GM12878 (cell line): ENCODE results near the gene RHBDF2. TPM values are rescaled to one million over a fixed set of nuclear protein-coding genes. Genes with fewer than 3 reads are reported as not detected.

Experiments
- CHD2 ChIP-seq: IDR thresholded peaks from 2 replicates; pipeline ENCODE4 v1.6.1; 2011; ENCODE audit warnings: low read depth, low read length, improper control_type of control experiment, borderline replicate concordance
- E2F4 ChIP-seq: IDR thresholded peaks from 2 replicates; pipeline ENCODE4 v1.6.1; 2012; ENCODE audit warnings: low read depth, low read length, improper control_type of control experiment
- HDAC2 ChIP-seq: fragments of 200-600 bp; sonication (generic); IDR thresholded peaks from 2 replicates; pipeline ENCODE4 v1.6.1; 2017
- IKZF1 ChIP-seq: fragments of 450-650 bp; conservative IDR thresholded peaks from 2 replicates; pipeline ENCODE4 v1.6.1; 2017; ENCODE audit warnings: antibody characterized with exemption, mild to moderate bottlenecking
- MYC ChIP-seq: IDR thresholded peaks from 2 replicates; pipeline ENCODE4 v1.6.1; 2011; ENCODE audit warnings: mild to moderate bottlenecking, low read length, moderate library complexity, inconsistent platforms; ENCODE audit not compliant: insufficient read depth, insufficient replicate concordance, insufficient read length, severe bottlenecking
- NR2F1 ChIP-seq: fragments of 450-650 bp; conservative IDR thresholded peaks from 2 replicates; pipeline ENCODE4 v1.6.1; 2017; ENCODE audit warnings: mild to moderate bottlenecking
- NRF1 ChIP-seq: conservative IDR thresholded peaks from 2 replicates; pipeline ENCODE4 v1.6.1; 2011; ENCODE audit warnings: mild to moderate bottlenecking, low read depth, low read length, improper control_type of control experiment
- RELA ChIP-seq: fragments of 450-650 bp; IDR thresholded peaks from 2 replicates; pipeline ENCODE4 v1.8.0; 2014; ENCODE audit warnings: borderline replicate concordance; ENCODE audit not compliant: partially characterized antibody
- SMARCA5 ChIP-seq: fragments of 450-650 bp; IDR thresholded peaks from 2 replicates; pipeline ENCODE4 v1.6.1; 2017; ENCODE audit warnings: mild to moderate bottlenecking
- ZNF592 ChIP-seq: fragments of 450-650 bp; IDR thresholded peaks from 2 replicates; pipeline ENCODE4 v1.6.1; 2017; ENCODE audit warnings: mild to moderate bottlenecking, moderate library complexity
- polyA plus RNA-seq, 11 experiments: library from polyadenylated mRNA; depleted of rRNA in 4 of 11; unstranded in 6 of 11; stranded (reverse) in 5 of 11; fragments of >200 nt; fragmentation: Nextera tagmentation in 4 of 11; fragmentation: Illumina TruSeq in 1 of 11; extraction: Ambion mirVana in 4 of 11; extraction: Trizol in 1 of 11; gene quantifications; 1 replicate in 1 of 11; 2 replicates in 10 of 11; pipeline versions ENCODE4 v1.2.1 to v1.2.3, GENCODE V29; 2011 to 2016; ENCODE audit warnings: inconsistent platforms in 2 of 11, missing spikeins in 2 of 11, low read depth in 1 of 11
- total RNA-seq, 4 experiments: library from RNA; depleted of rRNA in 3 of 4; stranded (reverse); fragments of >200 nt in 3 of 4; fragmentation: Illumina TruSeq in 1 of 4; extraction: Trizol in 1 of 4; gene quantifications; 2 replicates each; pipeline versions ENCODE4 v1.2.1 to v1.2.3, GENCODE V29; 2013 to 2021
- TF ChIP-seq, protein P1 (sequence below): fragments of 450-650 bp; IDR thresholded peaks from 2 replicates; pipeline ENCODE4 v1.6.1; 2018; ENCODE audit warnings: mild to moderate bottlenecking, low read depth, moderate library complexity; ENCODE audit not compliant: partially characterized antibody
- TF ChIP-seq, protein P2 (sequence below), 3 experiments: IDR thresholded peaks in 2 of 3; conservative IDR thresholded peaks in 1 of 3; 2 replicates each; pipeline ENCODE4 v1.5.1; 2011; ENCODE audit warnings: low read depth in 3 of 3, low read length in 3 of 3, mild to moderate bottlenecking in 3 of 3, control low read depth in 2 of 3, moderate library complexity in 2 of 3, inconsistent platforms in 1 of 3, mixed read lengths in 1 of 3; ENCODE audit not compliant: control insufficient read depth in 2 of 3, insufficient read depth in 1 of 3; ENCODE audit errors: extremely low read depth in 1 of 3
- TF ChIP-seq, protein P3 (sequence below): IDR thresholded peaks from 2 replicates; pipeline ENCODE4 v1.6.1; 2012; ENCODE audit warnings: mild to moderate bottlenecking, low read depth, low read length

RHBDF2 gene
- total and polyA plus RNA-seq, 10 of the 15 experiments (the other 5 are each of a cell fraction or from before 2014, with no cell fraction given), result 0.97 to 43.0 (median 18.7) TPM

- TF ChIP-seq, protein P1, sequence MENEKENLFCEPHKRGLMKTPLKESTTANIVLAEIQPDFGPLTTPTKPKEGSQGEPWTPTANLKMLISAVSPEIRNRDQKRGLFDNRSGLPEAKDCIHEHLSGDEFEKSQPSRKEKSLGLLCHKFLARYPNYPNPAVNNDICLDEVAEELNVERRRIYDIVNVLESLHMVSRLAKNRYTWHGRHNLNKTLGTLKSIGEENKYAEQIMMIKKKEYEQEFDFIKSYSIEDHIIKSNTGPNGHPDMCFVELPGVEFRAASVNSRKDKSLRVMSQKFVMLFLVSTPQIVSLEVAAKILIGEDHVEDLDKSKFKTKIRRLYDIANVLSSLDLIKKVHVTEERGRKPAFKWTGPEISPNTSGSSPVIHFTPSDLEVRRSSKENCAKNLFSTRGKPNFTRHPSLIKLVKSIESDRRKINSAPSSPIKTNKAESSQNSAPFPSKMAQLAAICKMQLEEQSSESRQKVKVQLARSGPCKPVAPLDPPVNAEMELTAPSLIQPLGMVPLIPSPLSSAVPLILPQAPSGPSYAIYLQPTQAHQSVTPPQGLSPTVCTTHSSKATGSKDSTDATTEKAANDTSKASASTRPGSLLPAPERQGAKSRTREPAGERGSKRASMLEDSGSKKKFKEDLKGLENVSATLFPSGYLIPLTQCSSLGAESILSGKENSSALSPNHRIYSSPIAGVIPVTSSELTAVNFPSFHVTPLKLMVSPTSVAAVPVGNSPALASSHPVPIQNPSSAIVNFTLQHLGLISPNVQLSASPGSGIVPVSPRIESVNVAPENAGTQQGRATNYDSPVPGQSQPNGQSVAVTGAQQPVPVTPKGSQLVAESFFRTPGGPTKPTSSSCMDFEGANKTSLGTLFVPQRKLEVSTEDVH, result no peak
- TF ChIP-seq ZNF592, result peak; percentile 75; the same call in 1 of the 2 replicates
- TF ChIP-seq, protein P2, sequence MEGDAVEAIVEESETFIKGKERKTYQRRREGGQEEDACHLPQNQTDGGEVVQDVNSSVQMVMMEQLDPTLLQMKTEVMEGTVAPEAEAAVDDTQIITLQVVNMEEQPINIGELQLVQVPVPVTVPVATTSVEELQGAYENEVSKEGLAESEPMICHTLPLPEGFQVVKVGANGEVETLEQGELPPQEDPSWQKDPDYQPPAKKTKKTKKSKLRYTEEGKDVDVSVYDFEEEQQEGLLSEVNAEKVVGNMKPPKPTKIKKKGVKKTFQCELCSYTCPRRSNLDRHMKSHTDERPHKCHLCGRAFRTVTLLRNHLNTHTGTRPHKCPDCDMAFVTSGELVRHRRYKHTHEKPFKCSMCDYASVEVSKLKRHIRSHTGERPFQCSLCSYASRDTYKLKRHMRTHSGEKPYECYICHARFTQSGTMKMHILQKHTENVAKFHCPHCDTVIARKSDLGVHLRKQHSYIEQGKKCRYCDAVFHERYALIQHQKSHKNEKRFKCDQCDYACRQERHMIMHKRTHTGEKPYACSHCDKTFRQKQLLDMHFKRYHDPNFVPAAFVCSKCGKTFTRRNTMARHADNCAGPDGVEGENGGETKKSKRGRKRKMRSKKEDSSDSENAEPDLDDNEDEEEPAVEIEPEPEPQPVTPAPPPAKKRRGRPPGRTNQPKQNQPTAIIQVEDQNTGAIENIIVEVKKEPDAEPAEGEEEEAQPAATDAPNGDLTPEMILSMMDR (IDR thresholded peaks at IDR 0.05 in 2 of 3, conservative IDR thresholded peaks at IDR 0.05 in 1 of 3; ENCODE audit: control insufficient read depth in 2 of 3, extremely low read depth in 1 of 3, insufficient read depth in 1 of 3, low read depth in 3 of 3, low read length in 3 of 3), result peak; percentile 99 to 100 (median 99); a peak in 5 of 6 replicates
- no peak for TF ChIP-seq HDAC2
- 0 out of 2 replicates have a peak, but pooled peaks have one; percentile 2 for TF ChIP-seq NRF1
- 0 out of 2 replicates have a peak, but pooled peaks have one; percentile 15 for TF ChIP-seq NR2F1
- TF ChIP-seq MYC, result no peak
- 0 out of 2 replicates have a peak, but pooled peaks have one; percentile 22 for TF ChIP-seq CHD2
- peak; percentile 53 for TF ChIP-seq RELA
- no peak for TF ChIP-seq E2F4
- TF ChIP-seq, protein P3, sequence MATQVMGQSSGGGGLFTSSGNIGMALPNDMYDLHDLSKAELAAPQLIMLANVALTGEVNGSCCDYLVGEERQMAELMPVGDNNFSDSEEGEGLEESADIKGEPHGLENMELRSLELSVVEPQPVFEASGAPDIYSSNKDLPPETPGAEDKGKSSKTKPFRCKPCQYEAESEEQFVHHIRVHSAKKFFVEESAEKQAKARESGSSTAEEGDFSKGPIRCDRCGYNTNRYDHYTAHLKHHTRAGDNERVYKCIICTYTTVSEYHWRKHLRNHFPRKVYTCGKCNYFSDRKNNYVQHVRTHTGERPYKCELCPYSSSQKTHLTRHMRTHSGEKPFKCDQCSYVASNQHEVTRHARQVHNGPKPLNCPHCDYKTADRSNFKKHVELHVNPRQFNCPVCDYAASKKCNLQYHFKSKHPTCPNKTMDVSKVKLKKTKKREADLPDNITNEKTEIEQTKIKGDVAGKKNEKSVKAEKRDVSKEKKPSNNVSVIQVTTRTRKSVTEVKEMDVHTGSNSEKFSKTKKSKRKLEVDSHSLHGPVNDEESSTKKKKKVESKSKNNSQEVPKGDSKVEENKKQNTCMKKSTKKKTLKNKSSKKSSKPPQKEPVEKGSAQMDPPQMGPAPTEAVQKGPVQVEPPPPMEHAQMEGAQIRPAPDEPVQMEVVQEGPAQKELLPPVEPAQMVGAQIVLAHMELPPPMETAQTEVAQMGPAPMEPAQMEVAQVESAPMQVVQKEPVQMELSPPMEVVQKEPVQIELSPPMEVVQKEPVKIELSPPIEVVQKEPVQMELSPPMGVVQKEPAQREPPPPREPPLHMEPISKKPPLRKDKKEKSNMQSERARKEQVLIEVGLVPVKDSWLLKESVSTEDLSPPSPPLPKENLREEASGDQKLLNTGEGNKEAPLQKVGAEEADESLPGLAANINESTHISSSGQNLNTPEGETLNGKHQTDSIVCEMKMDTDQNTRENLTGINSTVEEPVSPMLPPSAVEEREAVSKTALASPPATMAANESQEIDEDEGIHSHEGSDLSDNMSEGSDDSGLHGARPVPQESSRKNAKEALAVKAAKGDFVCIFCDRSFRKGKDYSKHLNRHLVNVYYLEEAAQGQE, result no peak
- peak; percentile 61 for TF ChIP-seq IKZF1
- peak; percentile 68; the same call in 1 of the 2 replicates for TF ChIP-seq SMARCA5
Measured at GRCh38 chr17:76523084-76524037, 22.1 kb upstream of the RHBDF2 start (continued).
